T-cell (primary cell): ENCODE data around the gene DHRS2. TPM values are rescaled to one million over a fixed set of nuclear protein-coding genes. Genes with fewer than 3 reads are reported as not detected.
"Not testable (repeated sequence)": the region's sequence is repeated elsewhere in the genome, so short reads cannot be mapped to it uniquely, and the experiment has no call there.

Source experiments
- ATAC-seq, 4 experiments: fragments of 200-7000 bp in 3 of 4; fragments of 150-1000 bp in 1 of 4; cut with Tn5 transposase; replicated peaks in 1 of 4; 1 replicate in 3 of 4; 2 replicates in 1 of 4; pipeline ENCODE4 v1.10.0; 2021; ENCODE audit warnings: moderate library complexity in 3 of 4, mild to moderate bottlenecking in 2 of 4, moderate number of reproducible peaks in 1 of 4
- CTCF ChIA-PET, 2 donors: fragments of 300-600 bp; sonication (Branson Sonifier 250); formaldehyde crosslinking; loops; one replicate each; lab custom pipeline; 2022; ENCODE audit warnings: antibody characterized with exemption in 2 of 2; lab: Charles Lee
- POLR2A ChIA-PET, 2 donors: fragments of 300-600 bp; sonication (Branson Sonifier 250); formaldehyde crosslinking; loops; one replicate each; lab custom pipeline; 2022; ENCODE audit warnings: antibody characterized with exemption in 2 of 2; lab: Charles Lee
- DNase-seq, 35 experiments: peaks; one replicate each; pipeline versions ENCODE4 v3.0.0 to v3.0.0-alpha.2; 2013 to 2023
- H3K27ac ChIP-seq: one replicate; pipeline ENCODE4 v1.5.1; 2013; ENCODE audit warnings: low read length
- H3K27me3 ChIP-seq, 2 experiments: replicated peaks in 1 of 2; 1 replicate in 1 of 2; 2 replicates in 1 of 2; pipeline versions ENCODE4 v1.6.1 to v1.7.0; 2013; ENCODE audit warnings: low read length in 1 of 2, mixed read lengths in 1 of 2; ENCODE audit not compliant: control insufficient read depth in 2 of 2, insufficient read depth in 2 of 2; ENCODE audit errors: extremely low read depth in 1 of 2
- H3K36me3 ChIP-seq, 2 donors: 1 replicate in 1 of 2; 2 replicates in 1 of 2; pipeline versions ENCODE4 v1.6.1 to v1.7.0; 2013; ENCODE audit warnings: low read length in 1 of 2; ENCODE audit not compliant: control insufficient read depth in 2 of 2, insufficient read depth in 1 of 2; ENCODE audit errors: extremely low read depth in 1 of 2
- H3K4me1 ChIP-seq, 2 experiments: 1 replicate in 1 of 2; 2 replicates in 1 of 2; pipeline versions ENCODE4 v1.6.1 to v1.7.0; 2013; ENCODE audit warnings: low read length in 2 of 2, mixed read lengths in 1 of 2; ENCODE audit not compliant: insufficient read depth in 2 of 2, control insufficient read depth in 1 of 2; ENCODE audit errors: extremely low read depth in 1 of 2
- H3K4me3 ChIP-seq, 2 donors: 1 replicate in 1 of 2; 2 replicates in 1 of 2; pipeline versions ENCODE4 v1.5.1 to v1.7.0; 2013; ENCODE audit warnings: mild to moderate bottlenecking in 2 of 2, low read length in 1 of 2, moderate library complexity in 1 of 2; ENCODE audit not compliant: control insufficient read depth in 1 of 2; ENCODE audit errors: extremely low read depth in 1 of 2
- H3K9me3 ChIP-seq: 2 replicates; pipeline ENCODE4 v1.7.0; 2013
- H3K27ac Mint-ChIP-seq, 2 donors: one replicate each; pipeline ENCODE4 v1.8.0; 2020 to 2021; ENCODE audit warnings: mild to moderate bottlenecking in 2 of 2, mixed read lengths in 2 of 2
- H3K27me3 Mint-ChIP-seq, 2 donors: one replicate each; pipeline ENCODE4 v1.8.0; 2021 to 2022; ENCODE audit warnings: mixed read lengths in 2 of 2
- H3K36me3 Mint-ChIP-seq: one replicate; pipeline ENCODE4 v1.8.0; 2021; ENCODE audit warnings: mixed read lengths
- H3K4me1 Mint-ChIP-seq, 3 donors: one replicate each; pipeline ENCODE4 v1.8.0; 2020 to 2022; ENCODE audit warnings: mixed read lengths in 3 of 3, mild to moderate bottlenecking in 1 of 3
- H3K4me3 Mint-ChIP-seq, 3 donors: one replicate each; pipeline ENCODE4 v1.8.0; 2020 to 2022; ENCODE audit warnings: mild to moderate bottlenecking in 3 of 3, mixed read lengths in 3 of 3, moderate library complexity in 3 of 3
- H3K9me3 Mint-ChIP-seq, 3 donors: one replicate each; pipeline ENCODE4 v1.8.0; 2020 to 2022; ENCODE audit warnings: mixed read lengths in 3 of 3
- WGBS: methylation state at CpG from one replicate; pipeline ENCODE4 v1.1.5; 2013; ENCODE audit warnings: missing lambda C conversion rate; ENCODE audit not compliant: insufficient coverage; 5-methylcytosine and 5-hydroxymethylcytosine counted together
- total RNA-seq, 35 experiments: library from RNA in 6 of 35; stranded (reverse) in 6 of 35; fragments of 120-200 nt in 1 of 35; gene quantifications; one replicate each; pipeline versions ENCODE4 v1.2.1 to v1.2.4 and lab custom pipeline; 2013 to 2026

Gene DHRS2
- total RNA-seq, 5 donors from 2014 or later (not counting 1 experiment from before 2014, with no cell fraction given) = 0.19 to 0.82 (median 0.52) TPM; not detected in 1

- Histone ChIP-seq H3K36me3 (no peaks in the 10 kb centered on the region), H3K4me1 (peaks cover 0 to under 1% of the 10 kb centered on the region in 2 experiments), H3K4me3 (no peak overlapping the region), H3K27ac (no peak overlapping the region), H3K27me3 (peaks cover 0 to 10% of the 10 kb centered on the region in 2 experiments), H3K9me3 (no peaks in the 10 kb centered on the region)
- 100% methylated on average over 1 of the region's 2 CpGs for WGBS
- H3K9me3 Mint-ChIP-seq = peaks cover 0 to 4% (median 4%) of the 10 kb centered on the region in 3 donors
- H3K27ac Mint-ChIP-seq = no peak overlapping the region
- H3K4me3 Mint-ChIP-seq = no peak overlapping the region
- ChIA-PET POLR2A (no interaction called here), CTCF (no interaction called here)
- no peaks in the 10 kb centered on the region for H3K27me3 Mint-ChIP-seq
- peaks cover 6 to 8% (median 8%) of the 10 kb centered on the region in 3 donors for H3K4me1 Mint-ChIP-seq
- no peaks in the 10 kb centered on the region for H3K36me3 Mint-ChIP-seq
- DNase-seq (no peak), ATAC-seq (no peak)
Observed at GRCh38 chr14:23604148-23604547, 32.0 kb upstream of the DHRS2 start.

- 90% methylated on average over 3 of the region's 3 CpGs for WGBS
- CTCF ChIA-PET = no interaction called here
- POLR2A ChIA-PET = no interaction called here
Observed at GRCh38 chr14:23604675-23605170, 31.4 kb upstream of the DHRS2 start.

GRCh38 chr14:23605931-23606585 is 30.1 kb upstream of the DHRS2 start:
- POLR2A ChIA-PET = no interaction called here

More at GRCh38 chr14:23604675-23605170, 31.4 kb upstream of the DHRS2 start:
- no peaks in the 10 kb centered on the region for H3K36me3 Mint-ChIP-seq
- peaks cover 0 to 6% of the 10 kb centered on the region in 2 experiments for H3K4me1 ChIP-seq
- no peaks in the 10 kb centered on the region for H3K27me3 Mint-ChIP-seq
- peaks cover 0 to 5% (median 0%) of the 10 kb centered on the region in 3 donors for H3K9me3 Mint-ChIP-seq
- H3K4me1 Mint-ChIP-seq = peaks cover 11 to 14% (median 14%) of the 10 kb centered on the region in 3 donors
- H3K4me3 Mint-ChIP-seq = no peak overlapping the region
- no peaks in the 10 kb centered on the region for H3K36me3 ChIP-seq
- no peak for ATAC-seq
- no peak for DNase-seq
- no peak overlapping the region for H3K4me3 ChIP-seq
- no peaks in the 10 kb centered on the region for H3K9me3 ChIP-seq
- peaks cover 0 to 10% of the 10 kb centered on the region in 2 experiments for H3K27me3 ChIP-seq
- no peak overlapping the region for H3K27ac ChIP-seq
- no peak overlapping the region for H3K27ac Mint-ChIP-seq

GRCh38 chr14:23608454-23608853 is 27.7 kb upstream of the DHRS2 start:
- CTCF ChIA-PET = interaction anchor here in 1 of 2 donors (0.7 kb wide), 1 partner anchor 313 kb away, joined by 4 read pairs; no protein-coding TSS in a partner anchor
- no peak for DNase-seq
- H3K27ac ChIP-seq = no peak overlapping the region
- no peak for ATAC-seq
- Mint-ChIP-seq H3K36me3 (no peaks in the 10 kb centered on the region), H3K9me3 (peaks cover 0 to 5% (median 0%) of the 10 kb centered on the region in 3 donors), H3K27ac (peak overlapping the region in 1 of 2 donors; percentile 99), H3K4me1 (peaks cover 35 to 42% (median 37%) of the 10 kb centered on the region in 3 donors), H3K27me3 (no peaks in the 10 kb centered on the region), H3K4me3 (no peak overlapping the region)
- H3K9me3 ChIP-seq = no peaks in the 10 kb centered on the region
- H3K27me3 ChIP-seq = peaks cover 0 to 3% of the 10 kb centered on the region in 2 experiments
- H3K4me3 ChIP-seq = no peak overlapping the region
- POLR2A ChIA-PET = no interaction called here
- peaks cover 13 to 25% of the 10 kb centered on the region in 2 experiments for H3K4me1 ChIP-seq
- H3K36me3 ChIP-seq = no peaks in the 10 kb centered on the region
- WGBS = no CpG with 5 or more reads among the region's 1 CpG

More at GRCh38 chr14:23605931-23606585, 30.1 kb upstream of the DHRS2 start:
- H3K4me1 Mint-ChIP-seq = peaks cover 25 to 27% (median 27%) of the 10 kb centered on the region in 3 donors
- no peaks in the 10 kb centered on the region for H3K36me3 Mint-ChIP-seq
- 64% methylated on average over 6 of the region's 6 CpGs for WGBS
- H3K27me3 Mint-ChIP-seq = no peaks in the 10 kb centered on the region
- Histone ChIP-seq H3K27me3 (peaks cover 0 to 10% of the 10 kb centered on the region in 2 experiments), H3K4me1 (peaks cover 9 to 19% of the 10 kb centered on the region in 2 experiments), H3K27ac (no peak overlapping the region), H3K4me3 (no peak overlapping the region), H3K36me3 (no peaks in the 10 kb centered on the region), H3K9me3 (no peaks in the 10 kb centered on the region)
- H3K9me3 Mint-ChIP-seq = peaks cover 0 to 5% (median 0%) of the 10 kb centered on the region in 3 donors
- no peak overlapping the region for H3K27ac Mint-ChIP-seq
- no peak for ATAC-seq
- DNase-seq = no peak
- no peak overlapping the region for H3K4me3 Mint-ChIP-seq
- CTCF ChIA-PET = no interaction called here

- peaks cover 13 to 25% of the 10 kb centered on the region in 2 experiments for H3K4me1 ChIP-seq
- no peaks in the 10 kb centered on the region for H3K27me3 ChIP-seq
- WGBS = 100% methylated on average over 2 of the region's 3 CpGs
- POLR2A ChIA-PET = no interaction called here
- DNase-seq (no peak), ATAC-seq (no peak)
- no peak overlapping the region for H3K4me3 ChIP-seq
- H3K9me3 Mint-ChIP-seq = peaks cover 0 to 5% (median 0%) of the 10 kb centered on the region in 3 donors
- H3K36me3 ChIP-seq = no peaks in the 10 kb centered on the region
- CTCF ChIA-PET = interaction anchor here in 1 of 2 donors (0.7 kb wide), 1 partner anchor 313 kb away, joined by 4 read pairs; no protein-coding TSS in a partner anchor
- H3K27me3 Mint-ChIP-seq = no peaks in the 10 kb centered on the region
- H3K27ac ChIP-seq = no peak overlapping the region
- H3K4me1 Mint-ChIP-seq = peaks cover 35 to 42% (median 37%) of the 10 kb centered on the region in 3 donors
- H3K4me3 Mint-ChIP-seq = peak overlapping the region in 1 of 3 donors; percentile 68
- peak overlapping the region; percentile 99 to 100 for H3K27ac Mint-ChIP-seq
- H3K36me3 Mint-ChIP-seq = no peaks in the 10 kb centered on the region
- H3K9me3 ChIP-seq = no peaks in the 10 kb centered on the region
Observed at GRCh38 chr14:23609001-23609400, 27.2 kb upstream of the DHRS2 start.

- H3K4me3 Mint-ChIP-seq = peak overlapping the region in 1 of 3 donors; percentile 68
- H3K27ac Mint-ChIP-seq = peak overlapping the region; percentile 99 to 100
- H3K4me3 ChIP-seq, H3K36me3 Mint-ChIP-seq, H3K27me3 ChIP-seq, H3K36me3 ChIP-seq, H3K9me3 ChIP-seq, H3K27me3 Mint-ChIP-seq, DNase-seq, H3K9me3 Mint-ChIP-seq, ATAC-seq: not testable (repeated sequence)
- H3K27ac ChIP-seq = peak overlapping the region; percentile 78
- CTCF ChIA-PET = interaction anchor here (0.7 to 3.1 kb wide), 2 partner anchors 22 to 312 kb away, joined by 4 to 16 read pairs; no protein-coding TSS in a partner anchor
- POLR2A ChIA-PET = interaction anchor here in 1 of 2 donors (0.6 kb wide), 1 partner anchor 23 kb away, joined by 3 read pairs; no protein-coding TSS in a partner anchor
- H3K4me1 Mint-ChIP-seq = peaks cover 35 to 42% (median 37%) of the 10 kb centered on the region in 3 donors
- 94% methylated on average over 2 of the region's 7 CpGs for WGBS
- peaks cover 13 to 25% of the 10 kb centered on the region in 2 experiments for H3K4me1 ChIP-seq
Observed at GRCh38 chr14:23609411-23610089, 26.6 kb upstream of the DHRS2 start.
